GM13977 (cell line): ENCODE results near the gene ACO1.

Experiments used
- DNase-seq: peaks from one replicate; pipeline ENCODE4 v3.0.0; 2012; ENCODE audit warnings: low spot score
- CTCF ChIP-seq: IDR thresholded peaks from 2 replicates; pipeline ENCODE4 v1.5.1; 2012; ENCODE audit warnings: mild to moderate bottlenecking, control low read depth; ENCODE audit not compliant: insufficient read depth; ENCODE audit errors: extremely low read depth, missing control alignments
- in situ Hi-C: fragments of 300-500 bp; cut with MboI; formaldehyde crosslinking; loops from one replicate; pipeline ENCODE4 v1.12.0; 2022; ENCODE audit warnings: low sequenced_read_pairs, low pct_unique_long_range_greater_than_20kb, mixed read lengths, inconsistent platforms; ENCODE audit not compliant: unreplicated experiment

The ACO1 gene

DNA sequence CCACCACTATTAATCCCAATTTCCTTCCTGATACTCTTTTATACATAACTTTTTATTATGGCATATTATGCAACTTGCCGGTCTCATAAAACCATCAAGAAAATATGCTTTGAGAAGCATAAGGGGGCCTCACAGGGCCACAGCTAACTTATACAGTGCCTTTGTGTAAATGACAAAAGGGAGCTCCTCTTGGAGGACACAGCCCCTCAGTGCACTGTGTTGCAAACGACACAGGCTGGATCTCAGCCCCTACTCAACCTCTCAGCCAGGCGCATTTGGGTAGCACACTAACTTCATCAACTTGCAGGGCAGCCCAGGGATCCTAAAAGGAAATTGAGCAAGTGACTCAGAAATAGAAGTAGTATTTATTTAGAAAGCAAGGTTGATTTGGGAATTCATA, 106.2 kb downstream of the ACO1 start:
- TF ChIP-seq CTCF: no peak
- in situ Hi-C loops: no loop called here

DNA sequence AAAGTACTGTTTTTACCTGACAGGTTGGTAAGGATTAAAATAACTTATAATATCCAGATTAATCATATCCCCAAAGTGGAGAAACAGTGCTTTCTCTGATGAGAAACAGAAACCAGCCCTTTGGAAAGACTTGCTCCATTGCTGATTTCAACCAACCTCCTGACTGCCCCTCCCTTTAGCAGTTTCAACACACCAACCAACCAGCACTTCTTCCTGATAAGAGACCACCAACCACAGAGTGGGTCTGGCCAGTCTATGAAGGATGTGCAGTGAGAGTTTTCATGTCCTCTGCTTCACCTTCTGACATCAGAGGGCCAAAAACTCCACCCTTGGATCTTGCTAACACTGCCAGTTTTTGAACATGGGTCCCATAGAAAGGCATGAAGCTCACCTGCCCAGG, 113.5 kb downstream of the ACO1 start:
- no peak for DNase-seq
- TF ChIP-seq CTCF: no peak
- in situ Hi-C loops: no loop called here

More for the DNA sequence above, 106.2 kb downstream of the ACO1 start:
- no peak for DNase-seq

DNA sequence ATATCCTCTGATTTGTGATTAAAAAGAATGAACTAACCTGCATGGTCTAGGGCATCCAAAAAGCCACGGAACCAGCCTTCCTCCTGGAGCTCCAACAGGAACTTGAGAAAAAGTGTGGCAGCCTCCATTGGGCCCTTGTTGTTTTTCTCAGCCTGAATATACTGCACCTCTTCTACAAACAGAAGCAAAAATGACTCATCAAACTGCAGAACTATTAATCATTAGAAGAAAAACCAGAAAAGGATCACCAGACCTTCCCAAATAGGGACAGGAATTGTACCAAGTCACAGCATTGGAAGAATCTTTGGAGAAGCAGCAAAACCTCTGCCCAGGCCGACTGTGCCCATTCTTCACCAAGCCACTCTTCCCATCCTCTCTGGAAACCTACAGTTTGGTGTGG, 116.3 kb downstream of the ACO1 start:
- no peak for DNase-seq
- in situ Hi-C loops: no loop called here
- no peak for TF ChIP-seq CTCF

- no peak for DNase-seq
- TF ChIP-seq CTCF: no peak
- in situ Hi-C loops: no loop called here
These were observed 117.4 kb downstream of the ACO1 start for GRCh38 chr9:32501868-32502267.

DNA sequence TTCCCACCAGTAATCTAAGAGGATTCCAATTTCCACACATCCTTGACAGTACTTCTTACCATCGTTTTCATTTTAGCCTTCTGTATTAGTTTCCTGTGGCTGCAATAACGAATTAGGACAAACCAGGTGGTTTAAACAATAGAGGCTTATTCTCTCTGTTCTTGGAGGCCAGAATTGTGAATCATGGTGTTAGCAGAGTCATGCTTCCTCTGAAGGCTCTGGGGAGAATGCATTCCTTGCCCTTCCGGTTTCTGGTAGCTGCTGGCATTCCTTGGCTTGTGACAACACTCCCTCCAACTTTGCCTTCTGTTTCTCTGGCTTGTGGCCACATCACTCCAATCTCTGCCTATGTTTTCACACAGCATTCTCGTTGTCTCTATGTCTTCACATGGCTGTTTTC, 118.0 kb downstream of the ACO1 start:
- in situ Hi-C loops: no loop called here
- DNase-seq: no peak
- no peak for TF ChIP-seq CTCF

- DNase-seq: no peak
- in situ Hi-C loops: no loop called here
- TF ChIP-seq CTCF: no peak
These were observed 118.6 kb downstream of the ACO1 start for GRCh38 chr9:32503008-32503407.
